H1 (cell line): ENCODE results near the gene PHTF2. TPM values are rescaled to one million over a fixed set of nuclear protein-coding genes. Genes with fewer than 3 reads are reported as not detected.
"Not testable (repeated sequence)": the region's sequence is repeated elsewhere in the genome, so short reads cannot be mapped to it uniquely, and the experiment has no call there.

ENCODE experiments used
- CTCF ChIA-PET: fragments of 300-600 bp; sonication (Branson Sonifier 250); formaldehyde crosslinking; loops from one replicate; lab custom pipeline; 2021; ENCODE audit not compliant: partially characterized antibody; lab: Charles Lee
- POLR2A ChIA-PET: fragments of 300-600 bp; sonication (Branson Sonifier 250); formaldehyde crosslinking; loops from one replicate; lab custom pipeline; 2021; ENCODE audit warnings: inconsistent platforms; ENCODE audit not compliant: partially characterized antibody; lab: Charles Lee
- DNase-seq, 2 experiments: peaks; one replicate each; pipeline versions ENCODE4 v3.0.0 to v3.0.0-alpha.2; 2010 to 2022; ENCODE audit warnings: low spot score in 2 of 2, low read depth in 1 of 2, mixed read lengths in 1 of 2
- FAIRE-seq: peaks from 2 replicates; lab custom pipeline; 2011; peaks lifted over from hg19 to GRCh38; lab: Jason Lieb, UNC
- H2AFZ ChIP-seq: 2 replicates; pipeline ENCODE4 v1.8.1; 2012; ENCODE audit warnings: low read length, inconsistent platforms
- H2AK5ac ChIP-seq: 2 replicates; pipeline ENCODE4 v1.6.1; 2013; ENCODE audit warnings: low read depth, low read length
- H2BK120ac ChIP-seq: replicated peaks from 2 replicates; pipeline ENCODE3; 2013; ENCODE audit warnings: low read depth, low read length, inconsistent platforms
- H2BK12ac ChIP-seq: 2 replicates; pipeline ENCODE4 v1.6.1; 2013; ENCODE audit warnings: low read depth, low read length
- H2BK15ac ChIP-seq: 2 replicates; pipeline ENCODE4 v1.6.1; 2013; ENCODE audit warnings: low read length
- H2BK20ac ChIP-seq: 2 replicates; pipeline ENCODE4 v1.6.1; 2013; ENCODE audit warnings: low read length
- H2BK5ac ChIP-seq: 2 replicates; pipeline ENCODE4 v1.6.1; 2013; ENCODE audit warnings: low read depth, low read length
- H3K14ac ChIP-seq: 2 replicates; pipeline ENCODE4 v1.6.1; 2013; ENCODE audit warnings: inconsistent platforms; ENCODE audit not compliant: insufficient read length
- H3K18ac ChIP-seq: 2 replicates; pipeline ENCODE4 v1.6.1; 2013; ENCODE audit warnings: low read length; ENCODE audit errors: extremely low read depth
- H3K23ac ChIP-seq: 2 replicates; pipeline ENCODE4 v1.6.1; 2013; ENCODE audit warnings: inconsistent platforms; ENCODE audit not compliant: insufficient read length
- H3K23me2 ChIP-seq: 2 replicates; pipeline ENCODE4 v1.6.1; 2013; ENCODE audit warnings: low read depth, low read length
- H3K27ac ChIP-seq: 2 replicates; pipeline ENCODE4 v1.6.1; 2011; ENCODE audit warnings: low read depth, low read length, inconsistent platforms
- H3K27me3 ChIP-seq, 4 experiments: replicated peaks in 1 of 4; 1 replicate in 1 of 4; 2 replicates in 3 of 4; pipeline versions ENCODE4 v1.6.1 to v1.8.1; 2011 to 2013; ENCODE audit warnings: low read length in 3 of 4, mild to moderate bottlenecking in 3 of 4, inconsistent platforms in 2 of 4, mixed read lengths in 2 of 4, moderate library complexity in 1 of 4; ENCODE audit not compliant: control insufficient read depth in 3 of 4, insufficient read depth in 3 of 4; ENCODE audit errors: extremely low read depth in 1 of 4
- H3K36me3 ChIP-seq, 4 experiments: 2 replicates each; pipeline versions ENCODE4 v1.6.1 to v1.8.1; 2011 to 2013; ENCODE audit warnings: mild to moderate bottlenecking in 4 of 4, low read length in 3 of 4, moderate library complexity in 2 of 4, control low read depth in 1 of 4, inconsistent platforms in 1 of 4; ENCODE audit not compliant: insufficient read depth in 4 of 4, control insufficient read depth in 2 of 4
- H3K4ac ChIP-seq: replicated peaks from 2 replicates; pipeline ENCODE3; 2013; ENCODE audit warnings: low read length, low read depth, mixed read lengths, inconsistent platforms; ENCODE audit not compliant: insufficient read length
- H3K4me1 ChIP-seq, 4 experiments: replicated peaks in 1 of 4; 1 replicate in 1 of 4; 2 replicates in 3 of 4; pipeline versions ENCODE4 v1.6.1 to v1.8.1; 2011 to 2013; ENCODE audit warnings: low read length in 3 of 4, inconsistent platforms in 2 of 4, mixed read lengths in 1 of 4; ENCODE audit not compliant: insufficient read depth in 4 of 4, control insufficient read depth in 3 of 4
- H3K4me2 ChIP-seq, 2 experiments: 2 replicates each; pipeline versions ENCODE4 v1.6.1 to v1.8.1; 2011 to 2013; ENCODE audit warnings: low read depth in 2 of 2, low read length in 2 of 2, control low read depth in 1 of 2, inconsistent platforms in 1 of 2, mild to moderate bottlenecking in 1 of 2; ENCODE audit not compliant: insufficient read depth in 1 of 2
- H3K4me3 ChIP-seq, 4 experiments: fragments of 200-600, 300-600 bp in 1 of 4; sonication (generic), shearing (Covaris generic), sonication (Bioruptor Twin) in 1 of 4; 2 replicates each; pipeline versions ENCODE4 v1.5.1 to v1.8.1; 2011 to 2016; ENCODE audit warnings: low read length in 4 of 4, low read depth in 3 of 4, control low read depth in 2 of 4, inconsistent platforms in 2 of 4, mild to moderate bottlenecking in 2 of 4, mixed read lengths in 1 of 4, moderate library complexity in 1 of 4; ENCODE audit not compliant: insufficient read depth in 2 of 4; ENCODE audit errors: extremely low read depth in 1 of 4
- H3K56ac ChIP-seq: replicated peaks from 2 replicates; pipeline ENCODE3; 2013; ENCODE audit warnings: low read depth, mild to moderate bottlenecking, mixed read lengths, low read length, inconsistent platforms; ENCODE audit not compliant: insufficient read length
- H3K79me1 ChIP-seq: 2 replicates; pipeline ENCODE4 v1.6.1; 2013; ENCODE audit warnings: low read depth, low read length, control low read depth
- H3K79me2 ChIP-seq, 2 experiments: 2 replicates each; pipeline versions ENCODE4 v1.6.1 to v1.8.1; 2012 to 2013; ENCODE audit warnings: low read length in 2 of 2, mild to moderate bottlenecking in 2 of 2, inconsistent platforms in 1 of 2; ENCODE audit not compliant: insufficient read depth in 2 of 2, control insufficient read depth in 1 of 2
- H3K9ac ChIP-seq, 4 experiments: replicated peaks in 1 of 4; 1 replicate in 1 of 4; 2 replicates in 3 of 4; pipeline versions ENCODE4 v1.6.1 to v1.8.1; 2011 to 2013; ENCODE audit warnings: low read depth in 3 of 4, low read length in 3 of 4, control low read depth in 2 of 4, mild to moderate bottlenecking in 2 of 4, moderate library complexity in 2 of 4, inconsistent platforms in 1 of 4; ENCODE audit errors: extremely low read depth in 1 of 4
- H3K9me3 ChIP-seq, 2 experiments: 2 replicates each; pipeline versions ENCODE4 v1.6.1 to v1.8.1; 2012 to 2013; ENCODE audit warnings: mild to moderate bottlenecking in 2 of 2, moderate library complexity in 2 of 2, control low read depth in 1 of 2, inconsistent platforms in 1 of 2, low read depth in 1 of 2, low read length in 1 of 2, mixed read lengths in 1 of 2; ENCODE audit not compliant: insufficient read depth in 2 of 2
- H4K20me1 ChIP-seq, 2 experiments: replicated peaks in 1 of 2; 2 replicates each; pipeline versions ENCODE3 to v1.8.1; 2011 to 2013; ENCODE audit warnings: inconsistent platforms in 2 of 2, low read length in 2 of 2, mild to moderate bottlenecking in 1 of 2; ENCODE audit not compliant: insufficient read depth in 2 of 2, control insufficient read depth in 1 of 2
- H4K5ac ChIP-seq: 2 replicates; pipeline ENCODE4 v1.6.1; 2013; ENCODE audit warnings: low read length, low read depth, mixed read lengths, inconsistent platforms; ENCODE audit not compliant: insufficient read length
- H4K8ac ChIP-seq: 2 replicates; pipeline ENCODE4 v1.8.0; 2013; ENCODE audit warnings: mild to moderate bottlenecking, moderate library complexity, low read length, inconsistent platforms; ENCODE audit not compliant: insufficient read depth; ENCODE audit errors: extremely low read depth
- H4K91ac ChIP-seq: replicated peaks from 2 replicates; pipeline ENCODE3; 2013; ENCODE audit warnings: low read length, mixed read lengths, inconsistent platforms; ENCODE audit not compliant: insufficient read length
- WGBS, 2 experiments: shearing (Covaris generic) in 1 of 2; methylation state at CpG; one replicate each; pipeline versions ENCODE4 v1.1.6 to v1.1.7; 2013 to 2015; ENCODE audit warnings: low lambda C conversion rate in 2 of 2, mixed read lengths in 2 of 2, inconsistent platforms in 1 of 2, low coverage in 1 of 2, missing lambda C conversion rate in 1 of 2; ENCODE audit not compliant: insufficient replicate concordance in 2 of 2, insufficient coverage in 1 of 2, insufficient read length in 1 of 2; ENCODE audit errors: extremely low coverage in 1 of 2, missing lambda C conversion rate in 1 of 2; 5-methylcytosine and 5-hydroxymethylcytosine counted together
- polyA plus RNA-seq, 7 experiments: library from polyadenylated mRNA; depleted of rRNA in 3 of 7; stranded (reverse) in 5 of 7; unstranded in 2 of 7; fragments of >200 nt in 5 of 7; fragments of 200-250 nt in 2 of 7; gene quantifications; 1 replicate in 5 of 7; 2 replicates in 1 of 7; 4 replicates in 1 of 7; pipeline versions ENCODE4 v1.2.1 to v1.2.3, GENCODE V29; 2011 to 2013; ENCODE audit warnings: missing spikeins in 2 of 7, mixed read lengths in 2 of 7
- total RNA-seq: library from RNA; stranded (reverse); fragmentation: NEBNext Ultra II Directional; extraction: Animal tissue kit (Norgen Biotek cat#: 25700); gene quantifications from 2 replicates; pipeline ENCODE4 v1.2.1, GENCODE V29; 2021

PHTF2 gene
- total and polyA plus RNA-seq, 2 of the 8 experiments (the other 6 are each of a cell fraction or from before 2014, with no cell fraction given), result 9.0 to 25.4 TPM

DNA sequence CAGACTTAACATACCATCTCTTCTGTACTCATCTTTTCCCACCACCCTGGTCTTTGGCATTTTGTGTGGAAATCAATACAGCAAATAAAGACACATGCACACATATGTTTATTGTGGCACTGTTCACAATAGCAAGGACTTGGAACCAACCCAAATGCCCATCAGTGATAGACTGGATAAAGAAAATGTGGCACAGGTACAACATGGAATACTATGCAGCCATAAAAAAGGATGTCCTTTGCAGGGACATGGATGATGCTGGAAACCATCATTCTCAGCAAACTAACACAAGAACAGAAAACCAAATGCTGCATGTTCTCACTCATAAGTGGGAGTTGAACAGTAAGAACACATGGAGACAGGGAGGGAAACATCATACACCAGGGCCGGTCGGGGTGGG, 37.9 kb downstream of the PHTF2 start:
- H3K9ac ChIP-seq, H2AK5ac ChIP-seq, H3K4me1 ChIP-seq, H3K14ac ChIP-seq, POLR2A ChIA-PET, H3K4me2 ChIP-seq, H2BK120ac ChIP-seq, H3K79me2 ChIP-seq, FAIRE-seq, H3K9me3 ChIP-seq, CTCF ChIA-PET, H3K79me1 ChIP-seq, H3K4ac ChIP-seq, H3K18ac ChIP-seq, H3K23me2 ChIP-seq, H3K4me3 ChIP-seq, H4K5ac ChIP-seq, DNase-seq, H2BK20ac ChIP-seq, H2AFZ ChIP-seq, H2BK15ac ChIP-seq, H3K27me3 ChIP-seq, H3K27ac ChIP-seq, H3K56ac ChIP-seq, H3K36me3 ChIP-seq, H4K91ac ChIP-seq, H2BK12ac ChIP-seq, H4K8ac ChIP-seq, H4K20me1 ChIP-seq, H3K23ac ChIP-seq, H2BK5ac ChIP-seq: not testable (repeated sequence)
- WGBS, 2 experiments, result 96% methylated on average over 2 of the region's 2 CpGs; no CpG with 5 or more reads in 1 of the 2 experiments
